Astrocyte (in vitro differentiated cells and primary cell): ENCODE data around the gene CLEC16A.

Experiments used
- CTCF ChIP-seq: IDR thresholded peaks from 2 replicates; pipeline ENCODE4 v1.5.1; 2011; ENCODE audit warnings: low read depth, mild to moderate bottlenecking, inconsistent platforms, low read length, moderate library complexity; ENCODE audit not compliant: insufficient read depth
- EZH2 ChIP-seq: IDR thresholded peaks from 2 replicates; pipeline ENCODE4 v1.6.1; 2012; ENCODE audit warnings: mild to moderate bottlenecking, low read length, inconsistent platforms; ENCODE audit not compliant: insufficient read depth

- no peak for TF ChIP-seq CTCF
- no peak for TF ChIP-seq EZH2
Observed at GRCh38 chr16:11045441-11045840, 101.1 kb downstream of the CLEC16A start.
